Stimulated activated effector memory CD8-positive, alpha-beta T cell treated with anti-CD3 and anti-CD28 coated beads, Interleukin-12 subunit alpha, Interleukin-12 subunit beta, amount 100 ng/mL, for 72 hours (primary cell): Measurements from ENCODE around the gene ITGA2B.
A peak's percentile ranks its signal among the peaks of the same experiment; 100 is the strongest.

Source experiments
- ATAC-seq: fragments of 150-1000 bp; cut with Tn5 transposase; 2 replicates; pipeline ENCODE4 v1.10.0; 2021
- DNase-seq, 2 donors: peaks; one replicate each; pipeline ENCODE4 v3.0.0; 2021 to 2022; ENCODE audit warnings: low spot score in 2 of 2
- H3K27ac Mint-ChIP-seq: one replicate; pipeline ENCODE4 v1.8.0; 2022; ENCODE audit warnings: mild to moderate bottlenecking, mixed read lengths
- H3K36me3 Mint-ChIP-seq: one replicate; pipeline ENCODE4 v1.8.0; 2022; ENCODE audit warnings: mild to moderate bottlenecking, mixed read lengths
- H3K4me1 Mint-ChIP-seq: one replicate; pipeline ENCODE4 v1.8.0; 2022; ENCODE audit warnings: mixed read lengths
- H3K4me3 Mint-ChIP-seq: one replicate; pipeline ENCODE4 v1.8.0; 2022; ENCODE audit warnings: mild to moderate bottlenecking, mixed read lengths
- H3K9me3 Mint-ChIP-seq: one replicate; pipeline ENCODE4 v1.8.0; 2022; ENCODE audit warnings: mixed read lengths

ITGA2B gene

DNA sequence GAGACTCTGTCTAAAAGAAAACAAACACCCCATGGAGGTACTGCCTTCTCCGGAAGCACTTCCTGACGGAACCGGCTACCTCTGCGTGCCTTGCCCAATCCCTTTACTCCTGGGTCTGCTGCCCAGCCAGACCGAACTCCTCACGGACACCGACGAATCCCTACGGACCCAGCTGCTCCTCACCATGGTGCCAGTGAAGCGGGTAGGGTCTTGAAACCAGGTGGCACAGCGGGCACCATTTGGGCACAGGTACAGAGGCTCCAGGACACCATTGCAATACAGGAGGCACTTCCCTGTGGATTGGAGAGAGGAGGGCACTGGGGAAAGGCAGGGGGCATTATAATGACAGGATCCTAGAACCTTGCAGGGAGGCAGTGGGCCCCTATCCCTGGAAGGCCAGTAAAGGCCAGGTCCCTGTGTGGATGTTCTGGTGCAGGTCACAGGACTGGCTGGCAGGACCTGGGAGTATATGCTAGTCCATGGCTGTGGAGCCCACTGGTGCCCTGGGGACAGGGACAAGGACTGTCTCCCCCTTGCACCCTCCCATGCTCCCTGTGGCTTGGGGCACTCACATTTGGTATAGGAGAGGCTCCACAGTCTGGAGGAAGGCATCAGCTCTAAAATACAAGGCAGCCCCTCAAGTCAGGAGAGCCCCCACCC is 67.1 kb downstream of the ITGA2B start:
- peaks cover 32% of the 10 kb centered on the region for H3K36me3 Mint-ChIP-seq
- ATAC-seq (no peak), DNase-seq (no peak)
- no peak overlapping the region for H3K27ac Mint-ChIP-seq
- H3K4me3 Mint-ChIP-seq, result peak overlapping the region; percentile 91
- H3K4me1 Mint-ChIP-seq, result peaks cover 39% of the 10 kb centered on the region
- H3K9me3 Mint-ChIP-seq, result no peaks in the 10 kb centered on the region
